Measurements from ENCODE around the gene TMEM128.
"Not testable (repeated sequence)": the region's sequence is repeated elsewhere in the genome, so short reads cannot be mapped to it uniquely, and the experiment has no call there.

The TMEM128 gene

DNA sequence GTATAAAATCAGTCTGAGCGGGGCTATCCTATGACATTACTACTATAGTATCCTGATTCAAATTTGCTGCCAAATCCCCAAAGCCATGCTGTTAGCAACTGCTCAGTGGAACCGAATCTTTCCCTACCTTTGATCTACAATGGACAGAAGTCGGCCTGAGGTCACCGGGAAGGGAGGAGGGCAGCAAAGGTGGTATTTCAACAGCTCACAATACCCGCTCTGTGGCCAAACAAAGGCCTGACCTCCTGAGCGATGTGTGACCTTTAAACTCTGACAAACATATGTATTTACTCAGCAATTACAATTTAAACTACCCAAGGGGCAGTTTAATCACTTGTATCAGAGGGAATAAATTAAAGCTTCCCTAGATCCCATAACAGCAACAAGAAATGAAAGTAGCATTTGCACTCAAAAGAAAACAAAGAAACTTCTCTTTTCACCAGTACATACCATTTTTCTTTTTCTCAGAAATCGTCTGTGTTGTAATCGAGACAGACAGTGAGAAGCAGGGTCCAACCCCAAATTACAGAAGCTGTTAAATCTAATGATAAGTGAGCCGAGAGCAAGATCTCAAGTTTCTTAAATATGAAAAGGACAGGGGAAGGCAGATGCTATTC is 11.6 kb upstream of the TMEM128 start:
- DNase-seq (ENCODE audit: low read depth), result no peak
- no peak overlapping the region for H3K4me3 ChIP-seq (ENCODE audit: low read depth, low read length)

DNA sequence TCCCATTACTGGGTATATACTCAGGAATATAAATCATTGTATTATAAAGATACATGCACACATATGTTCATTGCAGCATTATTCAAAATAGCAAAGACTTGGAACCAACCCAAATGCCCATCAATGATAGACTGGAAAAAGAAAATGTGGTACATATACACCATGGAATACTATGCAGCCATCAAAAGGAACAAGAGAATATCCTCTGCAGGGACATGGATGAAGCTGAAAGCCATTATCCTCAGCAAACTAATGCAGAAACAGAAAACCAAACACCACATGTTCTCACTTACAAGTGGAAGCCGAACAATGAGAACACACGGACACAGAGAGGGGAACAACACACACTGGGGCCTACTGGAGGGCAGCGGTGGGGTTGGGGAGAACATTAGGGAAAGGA is 9.7 kb upstream of the TMEM128 start:
- H3K4me3 ChIP-seq (ENCODE audit: low read depth, low read length); DNase-seq (ENCODE audit: low read depth): not testable (repeated sequence)

DNA sequence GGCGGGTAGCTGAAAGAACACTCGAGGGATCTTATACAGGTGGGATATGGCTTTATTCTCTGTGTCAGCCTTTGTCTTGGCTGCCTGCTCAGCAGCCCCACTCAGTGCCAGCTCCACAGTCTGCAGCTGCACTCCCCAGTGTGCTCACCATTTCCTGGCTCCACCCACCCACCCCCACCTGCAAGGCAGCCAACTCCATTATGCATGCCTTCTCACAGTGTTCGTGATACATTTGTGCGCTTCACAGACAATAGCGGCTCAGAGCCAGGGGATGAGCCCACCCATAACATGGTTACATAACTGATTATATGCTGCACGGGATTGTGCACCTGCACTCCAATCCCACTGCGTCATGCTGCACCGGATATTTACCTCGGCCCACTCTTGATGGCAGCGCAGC is 8.8 kb upstream of the TMEM128 start:
- no peak for DNase-seq (ENCODE audit: low read depth)
- H3K4me3 ChIP-seq (ENCODE audit: low read depth, low read length), result no peak overlapping the region

DNA sequence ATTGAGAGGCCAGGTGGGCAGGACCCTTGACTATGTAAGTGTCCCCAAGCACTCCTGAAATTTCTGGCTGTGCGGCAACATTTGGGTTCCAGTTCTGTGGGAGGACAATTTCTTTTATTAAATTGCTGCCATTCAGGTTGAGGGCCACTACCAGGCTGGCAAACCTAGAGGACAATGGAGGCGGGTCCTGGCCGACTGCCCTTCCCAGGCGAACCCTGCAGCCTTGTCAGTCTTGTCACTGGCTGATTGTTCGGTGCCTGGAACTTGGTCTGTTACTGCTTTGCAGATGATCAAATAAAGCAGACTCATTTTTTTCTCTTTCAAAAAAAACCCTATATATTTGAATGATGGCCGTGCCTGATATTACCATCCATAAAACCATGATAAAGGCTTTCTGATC is 6.6 kb upstream of the TMEM128 start:
- no peak for DNase-seq (ENCODE audit: low read depth)
- H3K4me3 ChIP-seq (ENCODE audit: low read depth, low read length), result no peak overlapping the region

DNA sequence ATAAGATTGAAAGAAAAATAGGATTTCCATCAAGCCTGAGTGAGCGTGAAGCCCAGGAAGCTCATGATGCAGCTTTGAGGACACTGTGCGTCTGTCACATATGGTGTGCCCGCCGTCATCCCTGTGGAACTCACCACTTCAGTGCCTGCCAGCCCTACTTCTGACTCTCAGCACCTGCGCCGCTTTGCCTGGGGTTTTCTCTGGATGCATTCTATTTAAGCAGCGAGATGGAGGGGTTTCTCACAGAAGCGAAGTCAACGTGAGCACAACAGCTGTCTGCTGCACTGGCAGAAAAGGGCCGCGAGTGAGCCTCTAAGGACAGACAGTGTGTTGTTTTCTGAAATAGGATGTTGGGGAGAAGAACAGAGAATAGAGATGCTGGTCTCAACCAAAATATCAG is 6.2 kb upstream of the TMEM128 start:
- H3K4me3 ChIP-seq (ENCODE audit: low read depth, low read length), result no peak overlapping the region
- DNase-seq (ENCODE audit: low read depth), result no peak

DNA sequence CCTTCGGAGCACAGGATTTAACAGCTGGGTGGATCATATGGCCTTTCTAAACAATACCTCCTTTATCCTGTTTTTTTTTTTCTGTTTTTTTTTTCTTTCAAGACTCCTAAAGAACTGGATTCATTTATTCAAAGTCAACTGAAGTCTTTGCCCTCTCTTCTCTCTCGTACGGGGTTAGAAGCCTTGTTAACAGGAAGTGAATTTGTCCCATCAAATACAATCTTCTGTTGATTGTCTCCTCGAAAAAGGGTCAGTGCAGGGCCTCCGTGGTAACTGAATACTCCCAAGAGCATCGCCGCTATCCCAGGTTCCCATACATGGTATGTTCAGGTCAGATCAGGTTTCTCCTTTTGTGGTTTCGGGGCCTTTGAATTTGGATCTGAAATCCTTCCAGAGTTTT is 1.8 kb upstream of the TMEM128 start:
- no peak for DNase-seq (ENCODE audit: low read depth)
- H3K4me3 ChIP-seq (ENCODE audit: low read depth, low read length), result no peak overlapping the region

DNA sequence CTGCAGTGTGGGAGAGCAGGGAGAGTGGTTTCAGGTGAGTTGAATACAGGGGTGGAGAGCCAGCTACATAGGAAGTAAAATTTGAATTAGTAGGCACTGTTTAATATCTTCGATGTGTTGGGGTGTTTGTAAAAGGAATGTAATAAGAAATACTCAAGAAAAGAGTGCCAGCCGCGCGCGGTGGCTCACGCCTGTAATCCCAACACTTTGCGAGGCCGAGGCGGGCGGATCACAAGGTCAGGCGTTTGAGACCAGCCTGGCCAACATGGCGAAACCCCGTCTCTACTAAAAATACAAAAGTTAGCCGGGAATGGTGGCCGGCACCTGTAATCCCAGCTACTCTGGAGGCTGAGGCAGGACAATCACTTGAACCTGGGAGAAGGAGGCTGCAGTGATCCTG is 1.3 kb upstream of the TMEM128 start:
- H3K4me3 ChIP-seq (ENCODE audit: low read depth, low read length), result not testable (repeated sequence)

DNA sequence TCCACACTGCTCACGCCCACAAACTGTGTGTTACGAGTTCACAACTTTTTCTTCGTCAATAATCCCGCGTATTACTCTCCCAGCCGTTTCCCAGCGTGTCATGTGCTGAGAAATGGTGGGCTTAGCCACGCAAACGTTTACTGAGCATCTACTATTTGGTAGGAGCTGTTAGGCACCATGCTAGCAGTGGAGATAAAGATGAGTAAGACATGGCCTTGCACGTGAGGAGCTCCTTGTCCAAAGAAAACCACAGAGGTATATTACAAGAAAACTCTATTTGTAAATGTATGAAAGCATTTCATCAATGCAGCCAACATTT is 821 bp upstream of the TMEM128 start:
- no peak for DNase-seq (ENCODE audit: low read depth)

More for the DNA sequence above, 1.3 kb upstream of the TMEM128 start:
- not testable (repeated sequence) for DNase-seq (ENCODE audit: low read depth)

DNA sequence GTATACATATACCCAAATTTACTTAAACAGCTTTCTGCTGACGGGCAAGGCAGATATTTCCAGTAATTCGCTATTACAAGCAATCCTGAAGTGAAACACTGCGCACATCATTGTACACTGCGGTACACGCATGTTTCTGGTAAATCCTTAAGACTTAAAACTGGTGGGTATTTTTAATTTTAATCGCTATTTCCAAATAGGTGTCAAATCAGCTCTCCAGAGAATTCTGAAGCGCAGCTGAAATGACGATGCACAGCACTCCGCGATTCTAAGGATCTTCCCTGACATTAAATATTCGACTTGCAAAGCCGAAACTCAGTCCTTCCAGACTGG is 361 bp downstream of the TMEM128 start:
- DNase-seq (ENCODE audit: low read depth), result no peak

More for the DNA sequence above, 821 bp upstream of the TMEM128 start:
- peak overlapping the region; percentile 96 for H3K4me3 ChIP-seq (ENCODE audit: low read depth, low read length)

DNA sequence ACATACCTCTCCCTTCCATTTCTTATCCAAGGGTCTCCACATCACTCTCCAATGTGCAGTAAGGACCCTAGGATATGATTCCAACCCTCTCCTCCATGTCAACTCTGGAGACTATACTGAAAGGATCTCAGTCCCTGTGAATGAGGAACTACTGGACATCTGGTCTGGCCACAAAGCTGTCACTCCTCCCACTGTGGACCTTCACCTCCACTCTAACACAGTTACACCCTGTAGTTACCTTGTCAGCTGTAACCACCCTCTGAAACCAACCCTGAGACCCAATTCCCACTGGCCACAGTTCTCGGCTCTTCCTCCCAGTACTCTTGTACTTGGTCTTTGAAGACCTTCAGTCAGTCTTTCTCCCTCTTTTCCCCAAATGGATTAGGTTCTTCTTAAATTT is 2.9 kb downstream of the TMEM128 start:
- H3K4me3 ChIP-seq (ENCODE audit: low read depth, low read length), result no peak overlapping the region
- no peak for DNase-seq (ENCODE audit: low read depth)

More for the DNA sequence above, 361 bp downstream of the TMEM128 start:
- peak overlapping the region; percentile 96 for H3K4me3 ChIP-seq (ENCODE audit: low read depth, low read length)

DNA sequence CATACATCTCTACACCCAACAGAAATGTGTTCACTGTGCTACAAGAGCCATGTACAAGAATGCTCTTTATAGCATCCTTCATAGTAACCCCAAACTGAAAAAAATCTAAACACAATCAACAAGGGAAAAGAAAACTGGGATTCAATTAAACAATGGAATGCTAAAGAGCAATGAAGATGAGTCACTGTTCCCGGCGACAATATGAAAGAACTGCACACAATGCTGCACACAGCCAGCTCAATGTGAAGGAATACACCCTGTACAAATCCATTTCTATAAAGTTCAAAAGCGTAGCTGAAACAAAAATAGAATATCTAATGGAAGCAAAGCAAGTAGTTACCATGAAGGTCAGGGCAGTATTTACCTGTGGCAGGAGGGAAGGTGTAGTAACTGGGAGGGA is 8.5 kb downstream of the TMEM128 start:
- DNase-seq (ENCODE audit: low read depth); H3K4me3 ChIP-seq (ENCODE audit: low read depth, low read length): not testable (repeated sequence)

DNA sequence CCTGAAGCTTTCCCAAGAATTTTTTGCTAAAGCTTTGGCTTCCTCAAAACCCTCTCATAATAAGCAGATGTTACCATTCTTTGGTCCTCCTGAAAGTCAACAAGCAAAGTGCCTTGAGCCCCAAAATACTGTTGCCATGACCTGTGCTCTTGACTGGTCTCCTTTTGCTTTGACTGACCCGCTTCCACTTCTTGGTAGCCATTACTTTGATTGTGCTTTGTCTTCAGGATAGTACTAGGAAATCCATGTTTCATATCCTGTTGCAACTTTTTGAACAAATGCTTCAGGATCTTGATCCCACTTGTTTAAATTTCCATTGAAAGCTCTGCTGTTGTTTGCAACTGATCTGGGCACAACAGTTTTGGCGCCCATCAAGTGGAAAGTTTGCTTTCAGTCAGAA is 14.4 kb downstream of the TMEM128 start:
- no peak overlapping the region for H3K4me3 ChIP-seq (ENCODE audit: low read depth, low read length)
- DNase-seq (ENCODE audit: low read depth), result no peak

DNA sequence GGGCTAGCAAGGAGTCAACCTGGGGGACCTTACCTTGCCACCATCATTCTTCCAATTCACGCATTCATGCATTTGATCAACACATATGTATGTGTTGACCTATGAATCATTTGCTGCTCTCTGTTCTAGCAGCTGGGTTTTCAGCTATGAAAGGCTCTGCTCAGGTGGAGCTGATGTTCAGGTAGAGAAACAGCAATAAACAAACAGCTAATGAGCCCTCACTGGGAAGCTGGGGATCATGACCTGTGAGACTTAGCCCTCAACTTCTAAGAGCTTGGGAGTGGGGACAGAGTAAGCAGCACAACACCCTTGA is 19.7 kb downstream of the TMEM128 start:
- no peak overlapping the region for H3K4me3 ChIP-seq (ENCODE audit: low read depth, low read length)
- no peak for DNase-seq (ENCODE audit: low read depth)

DNA sequence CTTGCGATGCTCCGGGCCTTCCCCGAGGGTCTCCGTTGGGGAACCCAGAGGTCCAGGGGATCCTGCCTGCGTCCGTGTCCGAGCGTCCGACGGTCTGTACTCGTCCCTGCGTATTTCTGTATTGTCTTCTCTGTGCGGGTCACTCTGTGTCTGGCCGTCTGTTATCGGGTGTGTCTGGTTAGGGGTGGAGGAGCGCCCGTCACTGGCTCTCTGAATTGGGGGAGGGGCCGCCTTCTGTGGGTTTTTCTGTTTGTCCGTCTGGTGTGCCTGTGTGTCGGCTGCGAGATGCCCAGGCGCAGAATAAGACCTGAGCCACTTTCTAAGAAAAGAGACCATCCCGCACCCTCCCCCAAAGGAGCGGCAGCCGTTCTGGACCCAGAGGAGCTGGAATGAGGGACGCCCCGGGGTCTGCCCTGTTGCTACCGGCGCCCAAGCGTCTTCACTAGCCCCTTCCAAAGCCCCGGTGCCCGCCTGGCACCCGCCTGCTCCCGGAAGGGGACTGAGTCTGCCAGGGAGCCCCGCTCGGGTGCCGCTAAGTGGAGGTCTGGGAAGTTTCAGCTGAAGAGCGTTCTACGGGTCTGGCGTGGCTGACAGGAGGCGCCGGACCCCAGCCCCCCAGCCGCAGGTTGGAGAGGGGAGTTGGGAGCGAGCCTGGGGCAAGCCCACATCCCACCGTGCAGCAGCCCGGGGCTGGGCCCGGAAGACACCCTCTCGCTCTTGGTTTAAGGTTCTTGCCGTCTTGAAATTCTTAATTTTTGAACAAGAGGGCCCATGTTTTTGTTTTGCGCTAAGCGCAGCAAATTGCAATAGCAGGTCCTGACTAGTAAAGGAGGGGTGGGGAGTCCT is 20.3 kb downstream of the TMEM128 start:
- DNase-seq (ENCODE audit: low read depth), result no peak
- H3K4me3 ChIP-seq (ENCODE audit: low read depth, low read length), result no peak overlapping the region

DNA sequence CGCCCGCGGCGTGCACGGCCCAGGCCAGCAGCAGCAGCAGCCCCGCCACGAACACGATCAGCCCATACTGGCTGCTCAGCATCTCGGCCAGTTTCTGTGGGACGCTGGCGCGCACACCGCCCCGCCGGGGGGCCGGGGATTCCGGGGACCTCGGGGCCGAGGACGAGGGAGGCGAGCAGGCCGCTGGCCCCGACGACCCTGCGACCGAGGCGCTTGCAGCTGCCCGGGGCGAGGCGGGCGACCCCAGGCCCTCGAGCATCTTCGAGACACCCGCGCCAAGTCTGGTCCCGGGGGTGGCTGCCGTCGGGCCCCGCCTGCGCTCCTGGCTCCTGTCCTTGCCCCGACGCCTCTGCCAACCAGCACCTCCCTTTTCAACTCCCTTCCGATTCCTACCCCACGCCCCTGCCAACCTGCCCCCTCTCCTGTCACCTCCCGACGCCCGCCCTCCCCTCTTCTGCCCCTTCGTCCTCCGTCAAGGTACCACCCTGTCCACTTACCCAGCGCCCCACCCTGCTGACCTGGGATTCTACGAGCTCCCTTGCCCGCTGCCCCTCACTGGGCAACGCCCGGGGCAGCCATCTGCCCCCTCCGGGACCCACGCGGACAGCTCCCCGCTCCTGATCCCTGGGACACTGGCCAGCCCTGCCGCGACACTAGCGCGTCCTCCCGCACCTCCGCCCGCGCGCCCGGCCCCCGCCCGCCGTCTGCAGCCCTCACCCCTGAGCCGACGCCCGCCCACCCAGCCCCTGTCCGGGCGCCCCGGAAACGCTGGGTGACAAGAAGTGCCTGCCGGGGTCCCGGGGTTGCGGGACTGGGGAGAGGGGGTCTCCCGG is 21.2 kb downstream of the TMEM128 start, which contains the start of gene OTOP1:
Gene OTOP1 (minus strand): TSS at position 324 of the 833 bp plus-strand sequence. CDS start 65 bp downstream, at position 259.
- no peak within 1 kb of the TSS for H3K4me3 ChIP-seq (ENCODE audit: low read depth, low read length)
- no peak for DNase-seq (ENCODE audit: low read depth)

DNA sequence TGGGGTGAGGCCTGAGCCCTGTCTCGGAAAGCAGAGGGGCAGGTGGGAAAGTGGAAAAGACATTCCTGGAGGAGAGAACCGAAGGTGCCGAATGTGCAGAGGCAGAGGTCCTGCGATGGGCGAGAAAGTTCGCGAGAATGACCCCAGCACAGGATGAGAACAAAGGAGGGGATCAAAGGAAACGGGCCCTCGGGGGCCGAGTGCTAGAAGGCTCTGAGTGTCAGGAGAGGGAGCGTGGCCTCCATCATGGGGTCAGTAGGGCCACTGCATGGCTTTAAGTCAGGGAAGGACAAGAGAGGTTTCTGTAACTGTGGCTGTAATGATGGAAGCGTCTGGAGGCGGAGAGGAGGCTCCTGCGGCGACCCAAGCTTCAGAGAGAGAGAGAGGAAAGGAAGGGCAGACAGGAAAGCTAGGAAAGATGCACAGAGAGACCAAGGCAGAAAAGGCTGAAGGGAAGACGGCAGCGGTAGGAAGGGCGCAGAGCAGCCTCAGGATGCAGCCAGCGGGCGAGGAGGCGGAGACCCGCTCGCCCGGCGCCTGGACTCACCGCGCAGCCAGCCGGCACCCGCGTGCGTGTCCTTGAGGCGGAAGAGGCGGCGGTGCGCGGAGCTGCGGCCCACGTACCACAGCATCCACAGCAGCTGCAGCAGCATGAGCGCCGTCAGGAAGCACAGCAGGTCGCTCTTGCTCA is 22.0 kb downstream of the TMEM128 start:
- no peak overlapping the region for H3K4me3 ChIP-seq (ENCODE audit: low read depth, low read length)
- no peak for DNase-seq (ENCODE audit: low read depth)

DNA sequence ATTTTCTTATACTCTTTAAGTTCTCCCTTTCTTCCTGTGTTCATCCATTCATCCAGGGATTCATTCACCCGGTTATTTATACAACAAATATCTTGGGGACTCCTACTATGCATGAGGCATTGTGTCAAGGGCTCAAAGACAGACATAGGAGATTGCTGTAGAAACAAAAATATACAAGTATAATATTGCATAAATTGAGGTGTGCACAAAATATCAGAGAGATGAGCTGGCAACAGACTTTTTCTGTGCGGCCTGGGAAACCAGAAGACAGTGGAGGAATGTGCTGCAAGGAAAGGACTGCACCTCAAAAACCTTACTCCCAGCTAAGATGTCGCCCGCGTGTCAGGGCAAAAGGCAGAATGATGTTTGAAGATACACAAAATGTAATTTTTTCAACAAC is 30.9 kb downstream of the TMEM128 start:
- no peak for DNase-seq (ENCODE audit: low read depth)
- no peak overlapping the region for H3K4me3 ChIP-seq (ENCODE audit: low read depth, low read length)

DNA sequence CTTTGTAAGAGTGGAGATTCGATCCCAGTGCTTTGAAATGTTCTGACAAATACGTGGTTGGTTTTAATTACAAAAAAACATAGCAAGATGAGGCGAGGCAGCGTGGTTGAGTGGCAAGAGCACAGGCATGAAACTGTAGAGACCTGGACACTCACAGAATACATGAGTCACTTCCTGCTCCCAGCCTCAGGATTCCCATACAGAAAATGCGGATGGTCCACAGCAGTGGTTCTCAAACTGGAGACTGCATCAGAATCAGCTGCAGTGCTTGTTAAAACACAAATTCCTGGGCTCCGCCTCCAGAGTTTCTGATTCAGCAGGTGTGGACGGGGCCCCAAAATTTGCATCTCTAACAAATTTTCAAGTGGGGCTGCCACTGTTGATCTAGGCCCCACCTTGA is 31.4 kb downstream of the TMEM128 start:
- no peak overlapping the region for H3K4me3 ChIP-seq (ENCODE audit: low read depth, low read length)
- no peak for DNase-seq (ENCODE audit: low read depth)

DNA sequence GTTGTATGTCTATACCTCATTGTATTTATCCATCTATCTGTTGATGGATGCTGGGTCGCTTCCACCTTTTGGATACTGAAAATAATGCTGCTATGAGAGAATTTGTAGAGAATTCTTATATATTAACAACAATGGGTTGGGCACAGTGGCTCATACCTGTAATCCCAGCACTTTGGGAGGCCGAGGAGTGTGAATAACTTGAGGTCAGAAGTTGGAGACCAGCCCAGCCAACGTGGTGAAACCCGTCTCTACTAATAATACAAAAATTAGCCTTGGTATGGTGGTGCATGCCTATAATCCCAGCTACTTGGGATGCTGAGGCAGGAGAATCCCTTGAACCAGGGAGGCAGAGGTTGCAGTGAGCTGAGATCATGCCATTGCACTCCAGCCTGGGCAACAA is 34.3 kb downstream of the TMEM128 start:
- not testable (repeated sequence) for DNase-seq (ENCODE audit: low read depth)

DNA sequence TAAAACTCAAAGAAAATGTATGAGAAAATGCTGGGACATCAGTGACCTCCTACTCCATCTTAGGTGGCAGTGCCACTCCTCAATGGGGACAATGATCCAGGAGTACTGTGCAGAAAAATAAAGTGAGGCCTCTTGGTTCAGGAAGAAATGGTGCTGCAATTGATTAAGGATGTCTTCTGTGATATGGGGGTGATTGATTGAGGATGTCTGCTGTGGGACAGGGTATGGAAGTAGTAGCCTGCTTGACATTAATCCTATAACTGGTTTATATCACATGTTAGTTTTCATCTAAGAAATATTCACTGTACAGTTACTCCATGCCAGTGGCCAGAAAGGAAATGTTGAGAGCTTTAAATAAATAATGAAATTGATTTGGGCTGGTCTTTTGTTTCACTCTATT is 41.8 kb downstream of the TMEM128 start:
- H3K4me3 ChIP-seq (ENCODE audit: low read depth, low read length), result no peak overlapping the region

More for the DNA sequence above, 34.3 kb downstream of the TMEM128 start:
- not testable (repeated sequence) for H3K4me3 ChIP-seq (ENCODE audit: low read depth, low read length)

More for the DNA sequence above, 41.8 kb downstream of the TMEM128 start:
- no peak for DNase-seq (ENCODE audit: low read depth)
